T-helper 1 cell treated with Interleukin-12 subunit alpha and Interleukin-12 subunit beta and Interleukin-4 antibody, amounts not matched to agents 30 ng/mL and 1 ng/mL, for 36 hours (primary cell): ENCODE data around the gene SRF. TPM values are rescaled to one million over a fixed set of nuclear protein-coding genes. Genes with fewer than 3 reads are reported as not detected.

Experiments used
- intact Hi-C: fragments of 100-400 bp; cut with micrococcal nuclease; formaldehyde crosslinking; loops from one replicate; pipeline ENCODE4 v1.15.1; 2024
- total RNA-seq: library from RNA; stranded (reverse); gene quantifications from 2 replicates; pipeline ENCODE4 v1.2.3, GENCODE V29; 2022

The SRF gene
- total RNA-seq, 1 donor from 2014 or later = 58.7 TPM

GRCh38 chr6:43146709-43147688, 24.1 kb upstream of the SRF start:
- intact Hi-C loops = no loop called here

- intact Hi-C loops = no loop called here
These were observed 23.2 kb upstream of the SRF start for GRCh38 chr6:43147691-43148477.

- intact Hi-C loops = no loop called here
These were observed 21.8 kb upstream of the SRF start for GRCh38 chr6:43149265-43149664.

GRCh38 chr6:43150051-43150751, 20.9 kb upstream of the SRF start:
- intact Hi-C loops = no loop called here

GRCh38 chr6:43159599-43159998, 11.5 kb upstream of the SRF start:
- intact Hi-C loops = no loop called here

GRCh38 chr6:43163899-43164298, 7.2 kb upstream of the SRF start:
- intact Hi-C loops = no loop called here

GRCh38 chr6:43170417-43170930, 595 bp upstream of the SRF start:
- intact Hi-C loops = loop anchor here (2.0 to 10.0 kb wide), 9 partner anchors 400 to 1386 kb away; partner anchors contain the start of genes BYSL, HSP90AB1, MED20 and MRPL14

- intact Hi-C loops = loop anchor here (1.0 to 10.0 kb wide), 22 partner anchors 53 to 1387 kb away; partner anchors contain the start of genes ABCC10, BYSL, CUL7 and HSP90AB1
These were observed 636 bp downstream of the SRF start for GRCh38 chr6:43171707-43172103.

- intact Hi-C loops = loop anchor here (5.0 to 10.0 kb wide), 8 partner anchors 405 to 1388 kb away; partner anchors contain the start of genes BYSL, HSP90AB1, MED20 and MRPL14
These were observed 1.3 kb downstream of the SRF start for GRCh38 chr6:43172104-43173007.

GRCh38 chr6:43173591-43174262, 2.7 kb downstream of the SRF start:
- intact Hi-C loops = loop anchor here (1.0 to 10.0 kb wide), 14 partner anchors 9 to 1389 kb away; partner anchors contain the start of genes BYSL, CNPY3, CUL9 and DNPH1

GRCh38 chr6:43174263-43175112, 3.4 kb downstream of the SRF start:
- intact Hi-C loops = loop anchor here (1.0 to 10.0 kb wide), 14 partner anchors 8 to 1390 kb away; partner anchors contain the start of genes BYSL, CNPY3, CUL9 and DNPH1

- intact Hi-C loops = loop anchor here (2.0 to 10.0 kb wide), 4 partner anchors 301 to 1391 kb away; partner anchors contain the start of genes BYSL, MAD2L1BP, MED20 and PRICKLE4
These were observed 4.8 kb downstream of the SRF start for GRCh38 chr6:43175676-43176422.

- intact Hi-C loops = loop anchor here (10.0 kb wide), 2 partner anchors 1252 to 1392 kb away; partner anchors contain the start of genes BYSL, MED20, PRICKLE4 and TOMM6
These were observed 5.3 kb downstream of the SRF start for GRCh38 chr6:43176423-43176786.

GRCh38 chr6:43178150-43178549, 7.1 kb downstream of the SRF start:
- intact Hi-C loops = loop anchor here (10.0 kb wide), 2 partner anchors 1253 to 1393 kb away; partner anchors contain the start of genes BYSL, MED20, PRICKLE4 and TOMM6

- intact Hi-C loops = loop anchor here (10.0 kb wide), 2 partner anchors 1254 to 1394 kb away; partner anchors contain the start of genes BYSL, MED20, PRICKLE4 and TOMM6
These were observed 8.1 kb downstream of the SRF start for GRCh38 chr6:43178951-43179830.

GRCh38 chr6:43180058-43180457, 9.0 kb downstream of the SRF start:
- intact Hi-C loops = no loop called here
